Measurements from ENCODE around the gene RNASE2. TPM values are rescaled to one million over a fixed set of nuclear protein-coding genes. Genes with fewer than 3 reads are reported as not detected.
"Not testable (repeated sequence)": the region's sequence is repeated elsewhere in the genome, so short reads cannot be mapped to it uniquely, and the experiment has no call there.

Gene RNASE2
- total RNA-seq = not detected in 2 replicates

- H3K27ac Mint-ChIP-seq; DNase-seq; H3K9me3 Mint-ChIP-seq; intact Hi-C loops (cut with micrococcal nuclease); H3K4me3 Mint-ChIP-seq; H3K36me3 Mint-ChIP-seq (ENCODE audit: low read depth): not testable (repeated sequence)
- H3K27me3 Mint-ChIP-seq = peaks cover 16% of the 10 kb centered on the region
- peaks cover 11% of the 10 kb centered on the region for H3K4me1 Mint-ChIP-seq
Measured at GRCh38 chr14:20954736-20955537, at the start of gene RNASE2. RNASE2 (plus strand) TSS chr14:20955487; CDS start chr14:20955772, 285 bp downstream.

GRCh38 chr14:20905676-20906075 is 49.6 kb upstream of the RNASE2 start:
- no peak for DNase-seq
- H3K27me3 Mint-ChIP-seq = peaks cover 6% of the 10 kb centered on the region
- H3K27ac Mint-ChIP-seq = no peak overlapping the region
- no peaks in the 10 kb centered on the region for H3K9me3 Mint-ChIP-seq
- intact Hi-C loops (cut with micrococcal nuclease) = no loop called here
- no peaks in the 10 kb centered on the region for H3K4me1 Mint-ChIP-seq
- no peak overlapping the region for H3K4me3 Mint-ChIP-seq
- H3K36me3 Mint-ChIP-seq (ENCODE audit: low read depth) = no peaks in the 10 kb centered on the region

- H3K36me3 Mint-ChIP-seq (ENCODE audit: low read depth) = no peaks in the 10 kb centered on the region
- intact Hi-C loops (cut with micrococcal nuclease) = no loop called here
- H3K9me3 Mint-ChIP-seq = no peaks in the 10 kb centered on the region
- no peak overlapping the region for H3K27ac Mint-ChIP-seq
- DNase-seq = no peak
- H3K4me1 Mint-ChIP-seq = no peaks in the 10 kb centered on the region
- no peak overlapping the region for H3K4me3 Mint-ChIP-seq
- peaks cover 6% of the 10 kb centered on the region for H3K27me3 Mint-ChIP-seq
Measured at GRCh38 chr14:20907214-20907613, 48.1 kb upstream of the RNASE2 start.

GRCh38 chr14:20910822-20911221 is 44.5 kb upstream of the RNASE2 start:
- H3K36me3 Mint-ChIP-seq (ENCODE audit: low read depth); DNase-seq; H3K27me3 Mint-ChIP-seq; H3K4me1 Mint-ChIP-seq; H3K9me3 Mint-ChIP-seq; intact Hi-C loops (cut with micrococcal nuclease); H3K4me3 Mint-ChIP-seq; H3K27ac Mint-ChIP-seq: not testable (repeated sequence)

- H3K4me1 Mint-ChIP-seq; intact Hi-C loops (cut with micrococcal nuclease); H3K9me3 Mint-ChIP-seq; DNase-seq; H3K4me3 Mint-ChIP-seq; H3K36me3 Mint-ChIP-seq (ENCODE audit: low read depth); H3K27ac Mint-ChIP-seq: not testable (repeated sequence)
- H3K27me3 Mint-ChIP-seq = peaks cover 19% of the 10 kb centered on the region
Measured at GRCh38 chr14:20919038-20919756, 36.1 kb upstream of the RNASE2 start.

GRCh38 chr14:20923766-20924297 is 31.5 kb upstream of the RNASE2 start:
- H3K4me3 Mint-ChIP-seq; H3K27ac Mint-ChIP-seq; DNase-seq; H3K4me1 Mint-ChIP-seq; H3K36me3 Mint-ChIP-seq (ENCODE audit: low read depth); H3K9me3 Mint-ChIP-seq; intact Hi-C loops (cut with micrococcal nuclease): not testable (repeated sequence)
- H3K27me3 Mint-ChIP-seq = peaks cover 12% of the 10 kb centered on the region

- H3K9me3 Mint-ChIP-seq = no peaks in the 10 kb centered on the region
- DNase-seq = peak; percentile 70
- intact Hi-C loops (cut with micrococcal nuclease) = no loop called here
- H3K36me3 Mint-ChIP-seq (ENCODE audit: low read depth) = no peaks in the 10 kb centered on the region
- H3K4me1 Mint-ChIP-seq = no peaks in the 10 kb centered on the region
- H3K27ac Mint-ChIP-seq = no peak overlapping the region
- no peaks in the 10 kb centered on the region for H3K27me3 Mint-ChIP-seq
- no peak overlapping the region for H3K4me3 Mint-ChIP-seq
Measured at GRCh38 chr14:20934148-20934762, 21.0 kb upstream of the RNASE2 start.

- no peaks in the 10 kb centered on the region for H3K36me3 Mint-ChIP-seq (ENCODE audit: low read depth)
- H3K4me3 Mint-ChIP-seq = no peak overlapping the region
- DNase-seq = no peak
- no peak overlapping the region for H3K27ac Mint-ChIP-seq
- H3K9me3 Mint-ChIP-seq = no peaks in the 10 kb centered on the region
- intact Hi-C loops (cut with micrococcal nuclease) = no loop called here
- no peaks in the 10 kb centered on the region for H3K27me3 Mint-ChIP-seq
- H3K4me1 Mint-ChIP-seq = no peaks in the 10 kb centered on the region
Measured at GRCh38 chr14:20935303-20935984, 19.8 kb upstream of the RNASE2 start.

GRCh38 chr14:20945146-20945545 is 10.1 kb upstream of the RNASE2 start:
- H3K9me3 Mint-ChIP-seq; H3K4me3 Mint-ChIP-seq; H3K27ac Mint-ChIP-seq; intact Hi-C loops (cut with micrococcal nuclease); DNase-seq; H3K4me1 Mint-ChIP-seq; H3K36me3 Mint-ChIP-seq (ENCODE audit: low read depth): not testable (repeated sequence)
- H3K27me3 Mint-ChIP-seq = peaks cover 12% of the 10 kb centered on the region

- DNase-seq; H3K4me3 Mint-ChIP-seq; intact Hi-C loops (cut with micrococcal nuclease); H3K9me3 Mint-ChIP-seq; H3K4me1 Mint-ChIP-seq; H3K27ac Mint-ChIP-seq; H3K36me3 Mint-ChIP-seq (ENCODE audit: low read depth): not testable (repeated sequence)
- peaks cover 15% of the 10 kb centered on the region for H3K27me3 Mint-ChIP-seq
Measured at GRCh38 chr14:20946707-20947106, 8.6 kb upstream of the RNASE2 start.

GRCh38 chr14:20955538-20955873 is 219 bp downstream of the RNASE2 start:
- H3K9me3 Mint-ChIP-seq; H3K36me3 Mint-ChIP-seq (ENCODE audit: low read depth); DNase-seq; intact Hi-C loops (cut with micrococcal nuclease); H3K4me3 Mint-ChIP-seq; H3K27ac Mint-ChIP-seq: not testable (repeated sequence)
- H3K27me3 Mint-ChIP-seq = peaks cover 13% of the 10 kb centered on the region
- H3K4me1 Mint-ChIP-seq = peaks cover 13% of the 10 kb centered on the region

- Mint-ChIP-seq H3K36me3 (ENCODE audit: low read depth) (no peaks in the 10 kb centered on the region), H3K9me3 (no peaks in the 10 kb centered on the region), H3K4me1 (peaks cover 17% of the 10 kb centered on the region), H3K27me3 (peaks cover 13% of the 10 kb centered on the region), H3K27ac (no peak overlapping the region), H3K4me3 (no peak overlapping the region)
- intact Hi-C loops (cut with micrococcal nuclease) = no loop called here
- DNase-seq = no peak
Measured at GRCh38 chr14:20956376-20956976, 1.2 kb downstream of the RNASE2 start.

- H3K4me3 Mint-ChIP-seq; DNase-seq; H3K27ac Mint-ChIP-seq; H3K9me3 Mint-ChIP-seq; H3K36me3 Mint-ChIP-seq (ENCODE audit: low read depth); intact Hi-C loops (cut with micrococcal nuclease): not testable (repeated sequence)
- Mint-ChIP-seq H3K27me3 (peaks cover 20% of the 10 kb centered on the region), H3K4me1 (peaks cover 21% of the 10 kb centered on the region)
Measured at GRCh38 chr14:20958946-20959345, 3.7 kb downstream of the RNASE2 start.
